GM19238 (cell line): ENCODE results near the gene CRYBG2.

Experiments used
- DNase-seq: peaks from one replicate; pipeline ENCODE4 v3.0.0; 2011; ENCODE audit warnings: low spot score; ENCODE audit not compliant: insufficient read length

The CRYBG2 gene

DNA sequence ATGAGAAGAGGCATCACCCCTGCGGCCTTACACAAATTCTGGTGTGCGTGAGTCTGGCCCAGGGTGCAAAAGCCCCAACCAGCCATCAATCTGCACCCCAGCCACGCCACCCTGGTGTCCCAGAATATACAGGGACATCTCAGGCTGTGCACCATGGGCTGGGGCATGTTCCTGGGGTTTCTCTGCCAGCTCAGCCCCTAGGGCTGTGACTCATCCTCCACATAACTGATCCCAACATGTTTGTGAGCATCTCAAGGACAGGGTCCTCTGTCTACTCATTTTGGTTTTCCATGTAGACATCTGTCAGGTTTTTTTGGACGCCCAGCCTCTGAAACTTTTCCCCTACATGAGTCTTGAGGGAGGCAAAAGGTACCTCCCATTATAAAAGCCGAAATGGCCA is 18.1 kb upstream of the CRYBG2 start:
- no peak for DNase-seq

DNA sequence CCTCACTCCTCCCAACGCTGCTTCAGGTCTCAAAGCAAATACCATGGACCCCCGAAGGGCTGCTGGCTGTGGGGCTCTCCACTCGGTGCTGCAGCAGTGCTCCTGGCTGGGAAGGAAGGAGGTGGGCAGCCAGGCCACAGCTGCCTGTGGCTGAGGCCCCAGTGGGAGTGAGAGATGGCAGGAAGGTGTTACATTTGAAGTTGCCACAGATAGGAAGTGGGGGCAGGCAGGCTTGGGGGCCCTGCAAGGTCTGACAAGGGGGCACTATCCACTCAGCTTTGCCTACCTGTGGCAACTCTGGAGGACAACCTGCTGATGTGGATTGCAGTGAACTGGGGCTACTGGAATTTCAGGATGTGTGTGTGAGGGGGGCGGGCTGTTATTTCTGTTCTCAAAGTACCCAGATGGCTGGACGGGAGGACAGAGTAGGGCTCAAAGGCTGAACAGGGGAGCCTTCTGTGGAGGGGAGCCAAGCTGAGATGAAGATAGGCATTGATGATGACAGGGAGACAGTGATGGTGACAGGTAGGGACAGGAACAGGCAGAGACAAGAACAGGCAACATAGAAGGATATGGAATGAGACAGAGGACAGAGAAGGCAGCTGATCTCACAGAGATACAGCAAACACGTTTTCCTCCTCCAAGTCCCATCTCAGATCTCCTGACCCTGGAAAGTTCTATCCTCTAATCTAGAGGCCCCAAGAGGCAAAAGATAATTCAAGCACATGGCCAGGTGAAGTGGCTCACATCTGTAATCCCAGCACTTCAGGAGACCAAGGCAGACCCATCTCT is 16.9 kb upstream of the CRYBG2 start:
- DNase-seq, result no peak

DNA sequence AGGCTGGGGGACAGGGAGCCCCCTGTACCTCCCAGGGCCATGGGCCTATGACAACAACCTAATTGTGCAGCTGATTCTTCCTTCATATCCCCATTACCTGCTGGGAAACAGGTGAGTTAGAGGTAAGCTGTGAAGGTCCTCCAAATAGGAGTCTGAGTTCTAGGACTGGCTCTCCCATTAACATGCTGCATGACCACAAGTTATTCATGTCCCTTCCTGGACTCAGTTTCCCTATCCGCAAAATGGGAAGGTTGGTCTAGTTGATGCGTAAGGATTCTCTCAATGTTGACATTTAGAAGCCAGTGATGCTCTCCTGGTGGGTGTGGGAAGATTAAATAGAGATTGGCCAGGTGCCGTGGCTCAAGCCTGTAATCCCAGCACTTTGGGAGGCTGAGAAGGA is 14.6 kb upstream of the CRYBG2 start:
- no peak for DNase-seq

DNA sequence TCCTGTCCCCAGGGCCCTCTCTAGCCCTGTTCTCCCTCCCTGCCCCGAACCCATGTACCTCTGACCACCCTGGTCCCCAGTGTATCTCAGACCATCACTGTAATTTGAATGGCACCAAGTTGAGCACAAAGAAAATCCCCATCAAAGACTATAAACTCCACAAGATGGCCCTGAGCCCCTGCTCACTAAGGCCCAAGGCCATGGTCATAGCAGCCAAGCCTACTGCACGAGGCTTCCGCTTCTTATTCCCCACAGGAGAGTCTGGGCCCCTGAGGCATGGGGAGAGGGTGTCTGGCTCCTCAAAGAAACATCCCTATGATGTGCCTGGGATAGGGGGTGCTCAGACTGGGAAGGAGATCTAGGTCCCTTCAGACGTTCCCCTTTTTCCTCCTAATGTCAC is 14.1 kb upstream of the CRYBG2 start:
- no peak for DNase-seq

DNA sequence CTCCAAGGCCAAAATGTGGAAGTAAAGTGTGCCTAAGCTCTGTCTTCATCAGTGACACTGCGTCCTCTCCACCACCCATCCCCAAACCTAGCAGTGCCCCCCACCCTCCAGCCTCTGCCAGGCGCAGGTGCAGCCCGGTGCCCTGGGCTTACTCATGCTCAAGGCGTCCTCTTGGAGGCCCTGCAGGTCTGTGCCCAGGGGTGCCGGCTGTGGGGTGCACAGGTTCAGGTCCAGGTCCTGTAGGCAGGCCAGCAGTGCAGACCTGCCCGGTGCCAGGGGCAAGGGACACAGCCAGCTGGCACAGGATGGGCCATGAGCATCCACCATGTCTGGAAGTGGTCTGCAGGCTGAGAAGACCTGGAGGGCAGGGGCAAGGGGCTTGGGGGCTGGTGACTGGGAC is 13.5 kb upstream of the CRYBG2 start:
- DNase-seq, result no peak

DNA sequence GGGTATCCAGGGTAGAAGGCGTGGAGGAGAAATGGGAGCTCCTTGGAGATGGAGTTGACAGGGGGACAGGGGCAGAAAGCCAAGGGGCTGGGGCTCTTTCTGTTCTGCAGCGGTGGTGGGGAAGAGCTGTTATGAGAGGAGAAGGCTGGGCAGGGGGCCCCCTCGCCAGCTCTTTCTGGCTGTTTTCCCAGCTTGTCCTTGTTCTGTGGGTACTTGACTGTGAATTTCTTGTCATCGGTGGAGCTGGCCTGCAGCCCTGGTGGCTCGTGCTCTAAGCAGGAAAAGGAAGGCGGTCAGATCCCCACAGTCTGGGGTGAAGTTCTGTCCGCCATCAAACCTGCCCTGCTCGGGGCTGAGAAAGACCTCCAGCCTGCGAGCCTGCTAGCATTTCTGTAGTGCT is 11.0 kb upstream of the CRYBG2 start:
- no peak for DNase-seq

DNA sequence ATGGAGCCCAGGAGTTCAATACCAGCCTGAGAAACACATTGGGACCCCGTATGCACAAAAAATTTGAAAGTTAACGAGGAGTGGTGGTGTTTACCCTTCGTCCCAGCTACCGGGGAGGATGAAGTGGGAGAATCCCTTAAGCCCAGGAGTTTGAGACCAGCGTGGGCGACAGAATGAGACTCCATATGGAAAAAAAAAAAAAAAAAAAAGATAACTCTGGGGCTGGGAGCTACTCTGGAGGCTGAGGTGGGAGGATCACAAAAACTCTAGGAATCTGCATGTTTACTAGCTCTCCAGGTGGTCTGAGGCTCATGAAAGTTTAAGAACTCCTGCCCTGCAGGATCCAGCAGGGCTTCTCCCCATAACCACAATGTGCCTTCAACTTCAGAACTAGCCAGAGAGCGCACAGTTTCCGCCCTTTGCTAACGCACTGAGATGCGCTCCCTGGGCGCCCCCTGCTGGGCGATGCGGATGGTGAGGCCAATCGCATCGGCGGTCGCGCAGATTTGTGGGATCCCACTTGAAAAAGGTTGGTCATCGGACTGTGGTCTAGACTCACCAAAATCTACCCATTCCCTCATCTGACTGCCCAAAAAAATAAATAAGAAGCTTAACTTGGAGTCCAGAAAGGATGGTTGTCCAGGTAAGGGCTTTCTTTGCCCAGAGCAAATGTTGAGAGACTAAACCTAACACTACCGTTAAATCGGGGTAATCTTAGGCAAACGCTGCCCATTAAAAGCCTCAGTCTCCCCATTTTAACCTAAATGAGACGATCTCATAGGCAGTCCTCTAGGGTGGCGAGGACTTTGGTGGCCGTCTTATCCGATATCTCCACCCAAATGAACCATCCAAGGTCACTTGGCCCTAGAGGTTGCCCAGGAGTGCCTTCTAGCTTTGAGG is 9.9 kb upstream of the CRYBG2 start:
- DNase-seq, result peak; percentile 77

DNA sequence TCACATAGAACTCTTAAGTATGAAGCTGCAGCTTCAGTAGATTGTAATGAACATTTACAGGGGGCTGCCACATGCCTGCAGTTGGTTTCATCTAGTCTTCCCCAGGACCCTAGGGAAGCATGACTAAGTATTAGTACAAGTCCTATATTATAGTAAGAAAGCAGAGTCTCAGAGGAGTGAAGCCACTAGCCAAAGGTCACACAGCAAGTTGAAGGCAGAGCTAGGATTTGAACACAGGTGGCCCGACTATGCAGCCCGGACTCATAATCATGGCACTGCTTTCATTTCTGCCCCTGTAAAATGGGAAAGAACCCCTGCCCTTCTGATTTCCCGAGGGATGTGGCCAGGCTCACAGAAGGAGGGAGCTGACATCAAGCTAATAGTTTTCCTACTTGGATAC is 8.4 kb upstream of the CRYBG2 start:
- no peak for DNase-seq

DNA sequence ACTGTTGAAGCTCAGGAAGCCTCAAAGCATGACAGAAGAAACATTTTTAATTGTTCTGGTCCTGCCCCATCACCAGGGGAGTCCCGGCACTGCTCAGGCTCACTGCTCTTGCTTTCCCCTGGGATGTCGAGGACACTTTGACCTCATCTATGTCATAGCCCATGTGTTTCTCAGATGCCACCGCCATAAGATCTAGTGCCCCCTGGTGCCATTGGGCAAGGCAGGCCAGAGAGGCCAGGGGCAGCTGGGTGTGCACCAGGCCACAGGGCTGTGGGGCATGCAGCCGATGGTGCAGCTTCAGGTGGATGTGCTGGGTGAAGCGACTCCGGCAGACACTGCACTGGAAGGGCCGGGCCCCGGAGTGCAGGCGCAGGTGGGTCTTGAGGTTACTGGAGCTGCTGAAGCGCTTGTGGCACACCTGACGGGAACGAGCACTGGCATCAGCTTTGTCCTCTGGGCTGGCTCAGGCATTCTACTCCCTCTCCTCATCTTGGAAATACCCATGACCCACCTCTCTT is 7.7 kb upstream of the CRYBG2 start:
- no peak for DNase-seq

DNA sequence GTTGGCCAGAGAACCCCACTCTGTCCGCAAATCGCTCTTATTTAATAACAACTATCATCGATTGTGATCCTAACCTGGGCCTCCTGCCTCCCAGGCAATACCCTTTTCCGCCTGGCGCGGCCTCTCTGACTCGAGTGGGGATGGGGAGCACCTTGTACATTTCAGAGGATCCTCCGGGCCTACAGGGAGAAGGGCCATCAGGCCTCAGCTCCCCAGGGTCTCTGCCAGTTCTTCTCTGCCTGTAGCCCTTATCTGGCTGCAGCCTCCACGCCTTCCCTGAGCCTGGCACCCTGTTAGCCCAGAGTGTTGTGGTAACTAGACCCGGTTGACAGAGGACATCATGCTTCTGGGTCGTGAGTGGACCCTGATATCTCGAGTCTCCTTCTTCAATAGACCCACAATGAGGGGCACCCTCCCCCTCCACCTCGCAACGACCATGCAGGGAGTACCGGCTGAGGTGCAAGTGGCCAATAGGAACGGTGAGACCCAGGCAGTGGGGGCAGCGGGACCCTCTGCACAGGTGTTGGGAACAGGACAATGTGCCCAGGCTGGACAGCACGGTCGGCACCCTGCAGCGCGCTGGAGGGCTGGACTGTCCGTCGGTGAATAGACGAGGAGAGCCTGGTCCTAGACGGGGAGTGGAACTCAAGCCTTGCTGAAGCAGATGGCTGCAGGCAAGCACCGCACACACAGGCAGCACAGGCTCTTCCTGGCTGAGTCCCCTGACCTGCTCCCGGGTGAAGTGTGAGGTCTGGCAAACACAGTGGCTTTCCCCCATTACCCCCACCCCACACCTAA is 7.1 kb upstream of the CRYBG2 start:
- DNase-seq, result no peak

DNA sequence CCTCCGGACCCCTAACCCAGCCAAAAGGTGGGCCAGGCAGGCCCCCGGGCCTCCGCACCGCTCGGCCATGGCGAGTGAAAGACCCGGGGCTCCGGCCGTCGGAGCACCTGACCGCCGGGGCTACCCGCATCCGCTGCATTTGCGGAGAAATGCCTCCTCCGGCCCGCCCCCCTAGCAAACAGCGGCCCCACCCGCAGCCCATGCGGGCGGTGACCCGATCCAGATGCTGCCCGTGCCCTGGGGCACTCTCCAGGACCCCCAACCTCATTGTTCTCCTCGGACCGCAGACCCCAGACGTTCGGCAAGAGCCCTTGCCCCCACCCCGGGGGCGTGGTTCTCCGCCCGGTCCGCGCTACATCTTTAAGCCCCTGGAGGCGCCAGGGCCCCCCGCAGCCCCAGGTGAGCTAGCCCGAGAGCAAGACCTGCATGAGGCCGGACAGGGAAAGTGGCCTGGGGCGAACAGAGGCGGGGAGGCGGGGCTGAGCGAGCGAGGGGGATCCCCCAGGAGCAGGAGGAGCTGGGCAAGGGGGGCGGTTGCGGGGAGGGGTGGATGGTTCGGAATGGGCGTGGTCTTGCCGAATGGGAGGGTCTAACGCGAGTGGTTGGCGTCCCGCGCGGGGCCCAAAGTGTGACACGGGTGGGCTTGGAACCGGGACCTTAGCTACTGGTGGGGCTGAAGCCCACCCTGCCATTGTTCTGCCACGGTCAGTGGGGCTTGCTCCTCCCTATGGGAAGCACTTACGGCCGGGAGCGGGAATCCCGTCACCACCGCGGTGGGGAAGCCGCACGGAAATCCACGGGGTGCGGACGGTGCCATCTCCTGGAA is 6.3 kb upstream of the CRYBG2 start:
- DNase-seq, result no peak

DNA sequence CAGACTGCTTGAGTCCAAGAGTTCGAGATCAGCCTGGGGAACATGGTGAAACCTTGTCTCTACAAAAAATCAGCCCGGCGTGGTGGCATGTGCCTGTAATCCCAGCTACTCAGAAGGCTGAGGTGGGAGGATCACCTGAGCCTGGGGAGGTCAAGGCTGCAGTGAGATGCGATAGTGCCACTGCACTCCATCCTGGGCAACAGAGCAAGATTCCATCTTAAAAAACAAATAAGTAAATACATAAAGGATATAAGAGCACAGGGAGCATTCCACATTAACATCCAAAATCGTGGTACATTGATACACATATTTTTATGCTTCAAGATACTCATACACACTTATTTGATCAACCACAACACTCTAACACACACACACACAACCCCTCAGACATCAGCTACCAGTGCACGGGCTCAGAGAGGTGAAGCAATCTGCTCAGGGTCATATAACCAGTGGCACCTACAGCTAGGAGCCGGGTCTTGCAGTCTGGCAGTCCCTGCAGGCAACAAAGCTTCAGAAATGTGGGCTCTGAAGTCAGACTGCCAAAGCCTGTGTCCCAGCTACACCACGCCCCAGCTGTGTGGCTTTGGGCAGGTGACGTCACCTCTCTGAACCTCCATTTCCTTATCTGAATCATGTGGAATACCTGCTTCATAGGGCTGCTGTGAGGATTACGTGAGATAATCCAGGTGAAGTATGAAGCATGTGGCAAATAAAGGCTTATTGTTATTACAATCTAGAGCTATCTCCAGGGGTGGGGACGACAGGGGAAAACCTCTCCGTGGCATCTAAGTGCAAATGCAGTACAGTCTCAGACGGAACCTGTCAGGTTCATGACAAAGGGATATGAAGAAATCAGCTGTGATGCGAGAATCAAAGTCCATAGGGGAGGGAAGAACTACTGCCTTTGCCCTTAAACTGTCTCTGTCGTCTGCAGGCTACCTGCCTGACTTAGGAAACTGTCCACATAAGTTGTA is 4.8 kb upstream of the CRYBG2 start:
- DNase-seq, result no peak

DNA sequence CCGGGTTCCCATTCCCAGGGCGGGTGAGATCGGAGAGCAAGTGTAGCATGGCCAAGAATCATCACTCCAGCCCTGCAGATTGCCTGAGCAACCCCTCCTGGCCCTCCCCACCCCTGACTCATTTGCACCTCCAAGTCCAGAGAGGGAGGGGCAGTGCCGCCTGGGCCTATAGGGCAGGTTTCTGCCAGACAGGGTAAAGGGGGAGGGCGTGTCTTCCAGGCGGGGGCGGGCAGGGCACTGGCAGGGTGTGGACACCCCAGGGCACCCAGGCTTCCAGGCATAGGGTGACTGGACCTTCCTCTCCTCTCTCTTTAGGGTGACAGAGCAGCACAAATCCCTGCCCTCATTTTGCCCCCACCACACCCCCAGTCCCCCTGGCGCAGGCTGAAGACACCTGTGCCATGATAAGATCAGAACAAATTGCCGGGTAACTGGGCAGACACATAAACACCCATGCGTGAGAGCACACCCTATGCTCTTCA is 3.2 kb upstream of the CRYBG2 start:
- DNase-seq, result no peak

DNA sequence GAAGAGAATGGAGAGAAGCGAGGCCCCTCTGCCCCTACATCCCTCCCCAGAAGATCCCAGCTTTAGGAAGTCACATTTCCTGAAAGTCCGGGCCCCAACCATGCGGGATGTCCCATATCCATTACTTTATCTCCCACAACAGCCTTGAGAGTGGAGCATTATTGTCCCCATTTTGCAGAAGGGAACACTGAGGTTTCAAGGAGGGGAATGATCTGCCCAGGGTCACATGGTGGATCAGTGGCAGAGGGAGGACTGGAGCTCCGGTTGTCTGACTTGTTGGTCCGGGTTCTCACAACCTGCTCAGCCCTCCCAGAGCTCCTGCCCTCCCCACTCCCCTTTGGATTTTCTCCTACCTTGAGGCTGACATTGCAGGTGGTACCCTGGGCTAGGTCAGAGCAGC is 2.2 kb upstream of the CRYBG2 start:
- DNase-seq, result no peak

DNA sequence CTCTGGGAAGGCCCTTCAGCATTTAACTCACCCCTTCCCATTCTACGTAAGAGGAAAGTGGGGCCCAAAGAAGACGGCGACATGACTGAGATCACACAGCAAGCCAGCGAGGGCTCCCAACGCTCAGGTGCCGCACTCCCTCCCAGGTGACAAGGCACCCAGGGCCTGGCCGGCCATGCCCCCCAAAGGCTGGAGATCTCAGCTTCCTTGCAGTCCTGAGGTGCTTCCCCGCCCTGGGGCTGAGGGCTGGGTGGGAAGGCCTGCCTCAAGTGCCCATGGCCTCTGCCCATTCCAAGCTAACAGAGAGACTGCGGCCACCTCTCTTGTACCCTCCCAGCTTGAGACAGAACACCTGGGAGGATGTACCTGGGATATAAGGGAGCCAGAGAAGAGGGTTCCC is 1.0 kb upstream of the CRYBG2 start:
- no peak for DNase-seq

DNA sequence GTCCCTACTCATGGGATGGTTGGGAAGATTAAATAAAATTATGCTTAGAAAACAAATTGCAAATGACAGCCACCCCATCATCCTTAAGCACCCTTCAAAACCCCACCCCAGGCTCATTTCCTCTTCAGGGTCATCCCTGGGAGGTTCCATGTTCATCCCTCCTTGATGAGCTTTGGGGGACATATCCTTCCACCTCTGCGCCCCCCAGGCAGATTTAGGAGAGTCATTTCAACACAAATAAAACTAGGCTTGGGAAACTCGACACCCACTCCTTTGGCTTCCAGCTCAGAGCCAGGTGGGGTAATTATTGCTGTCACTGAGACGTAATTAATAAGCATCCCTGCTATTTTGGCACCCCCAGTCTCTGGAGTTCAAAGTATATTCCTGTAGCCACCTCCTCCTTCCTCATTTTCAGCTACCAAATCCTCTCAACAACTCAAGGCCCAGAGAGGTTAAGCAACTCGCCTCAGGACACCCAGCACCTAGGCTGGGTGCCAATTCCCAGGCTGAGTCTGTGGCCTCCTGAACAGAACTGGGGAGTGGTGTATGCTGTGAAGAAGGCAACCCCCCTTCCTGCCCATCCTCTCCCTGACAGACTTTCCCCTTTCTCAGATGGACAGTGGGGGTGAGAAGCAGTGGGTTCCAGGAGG is 595 bp downstream of the CRYBG2 start:
- no peak for DNase-seq

DNA sequence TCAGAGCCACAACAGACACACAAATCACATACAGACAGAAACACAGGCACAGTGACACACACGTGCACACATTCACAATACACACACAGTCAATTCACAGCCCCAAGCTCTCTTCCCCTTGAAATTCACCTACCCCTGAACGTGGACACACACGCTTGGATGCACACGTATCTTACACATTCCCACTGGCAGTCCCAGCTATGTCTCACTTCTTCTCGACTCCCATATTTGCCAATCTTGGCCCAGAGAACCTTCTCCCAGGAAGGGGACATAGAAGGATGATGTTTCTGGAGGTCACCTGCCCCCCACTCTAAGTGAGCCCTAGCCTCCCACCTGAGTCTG is 1.6 kb downstream of the CRYBG2 start:
- no peak for DNase-seq

DNA sequence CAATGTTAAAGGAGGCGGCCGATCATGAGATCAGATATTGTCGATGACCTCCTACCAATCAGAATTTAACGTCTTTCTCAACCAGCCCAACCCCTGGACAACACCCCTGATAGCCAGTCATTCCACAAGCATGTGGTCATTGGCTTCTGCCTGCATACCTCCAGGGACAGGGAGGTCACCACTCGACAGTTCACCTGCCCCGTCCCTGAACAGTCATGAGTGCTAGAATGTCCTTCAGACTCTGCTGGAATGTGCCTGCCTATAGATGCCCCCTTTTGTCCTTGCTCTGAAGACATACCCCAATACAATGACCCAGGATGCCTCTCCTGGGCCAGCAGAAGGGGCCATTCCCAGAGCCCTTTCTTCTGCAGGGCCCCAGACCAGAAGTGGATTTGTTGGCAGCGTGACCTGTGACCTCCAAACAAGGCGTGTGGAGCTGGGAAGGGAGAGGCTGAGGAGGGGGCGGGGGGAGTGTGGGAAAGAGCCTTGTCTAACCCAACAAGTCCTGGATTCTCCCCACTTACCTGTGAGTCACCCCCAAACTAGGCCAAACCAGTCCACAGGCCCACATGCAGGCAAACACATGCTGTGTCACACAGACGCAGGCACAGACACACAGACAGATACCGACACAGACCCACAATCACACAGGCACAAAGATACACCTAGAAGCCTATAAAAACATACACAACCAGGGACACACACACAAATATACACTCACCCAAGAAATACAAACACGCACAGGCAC is 2.2 kb downstream of the CRYBG2 start:
- no peak for DNase-seq
